AG09309 (cell line): ENCODE measurements around the gene AKR1E2.

ENCODE experiments used
- DNase-seq: peaks from one replicate; pipeline ENCODE4 v3.0.0-alpha.2; 2010; ENCODE audit warnings: low read depth
- H3K4me3 ChIP-seq: 2 replicates; pipeline ENCODE4 v1.5.1; 2011; ENCODE audit warnings: mild to moderate bottlenecking, low read depth, low read length, moderate library complexity; ENCODE audit not compliant: control insufficient read depth
- CTCF ChIP-seq: IDR thresholded peaks from 2 replicates; pipeline ENCODE4 v1.5.1; 2011; ENCODE audit warnings: mild to moderate bottlenecking, low read depth, low read length, inconsistent platforms; ENCODE audit not compliant: insufficient read depth, control insufficient read depth; ENCODE audit errors: missing control alignments

The AKR1E2 gene

GRCh38 chr10:4849555-4850242 is 23.7 kb downstream of the AKR1E2 start:
- peak; percentile 99 for TF ChIP-seq CTCF
- peak; percentile 87 for DNase-seq
- no peak overlapping the region for H3K4me3 ChIP-seq

- no peak for TF ChIP-seq CTCF
- no peak for DNase-seq
- no peak overlapping the region for H3K4me3 ChIP-seq
These were observed 24.4 kb downstream of the AKR1E2 start for GRCh38 chr10:4850397-4850796.

- DNase-seq, result no peak
- no peak overlapping the region for H3K4me3 ChIP-seq
- TF ChIP-seq CTCF, result no peak
These were observed 25.2 kb downstream of the AKR1E2 start for GRCh38 chr10:4851176-4851575.

- TF ChIP-seq CTCF, result no peak
- H3K4me3 ChIP-seq, result no peak overlapping the region
- no peak for DNase-seq
These were observed 25.8 kb downstream of the AKR1E2 start for GRCh38 chr10:4851846-4852245.

GRCh38 chr10:4865945-4866661 is 40.1 kb downstream of the AKR1E2 start:
- DNase-seq, result no peak
- no peak for TF ChIP-seq CTCF

GRCh38 chr10:4867109-4867519 is 41.1 kb downstream of the AKR1E2 start:
- no peak overlapping the region for H3K4me3 ChIP-seq
- no peak for TF ChIP-seq CTCF
- no peak for DNase-seq

More at GRCh38 chr10:4865945-4866661, 40.1 kb downstream of the AKR1E2 start:
- no peak overlapping the region for H3K4me3 ChIP-seq
